COLO668 (cell line): ENCODE measurements around the gene ZFAND3.

Source experiments
- DNase-seq: peaks from one replicate; lab custom pipeline; 2025; ENCODE audit not compliant: unreplicated experiment; lab: John Stamatoyannopoulos, UW

The ZFAND3 gene

DNA sequence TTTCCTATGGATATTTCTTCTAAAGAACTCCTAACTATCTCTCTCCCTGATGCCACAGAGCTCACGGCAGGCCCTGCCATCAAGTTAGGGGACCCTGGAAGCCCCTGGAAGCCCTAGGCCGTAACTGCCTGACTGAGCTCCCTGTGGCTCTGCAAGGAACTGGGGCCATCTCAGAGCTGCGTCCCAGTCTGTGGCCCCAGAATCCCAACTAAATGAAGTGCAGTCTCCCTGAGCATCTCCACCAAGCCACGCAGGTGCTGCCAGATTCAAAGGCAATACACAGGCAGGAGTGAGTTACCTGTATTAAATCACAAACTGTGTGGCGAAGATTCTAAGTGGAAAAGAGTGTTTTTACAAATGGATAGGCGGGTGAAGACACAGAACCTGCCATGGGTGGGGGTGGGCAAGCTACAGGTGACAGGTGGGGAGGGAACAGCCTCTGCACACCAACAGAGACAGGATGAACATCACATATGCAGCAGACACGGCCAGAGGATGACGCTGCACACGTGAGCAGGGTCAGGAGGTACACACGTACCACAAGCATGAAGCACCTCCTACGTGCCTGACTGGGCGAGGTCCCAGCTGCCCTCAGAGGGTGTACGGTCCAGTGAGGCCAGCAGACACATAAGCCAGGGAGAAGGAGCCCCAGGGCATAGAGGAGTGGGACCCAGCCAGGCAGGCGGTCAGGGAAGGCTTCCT lies 358.5 kb downstream of the ZFAND3 start:
- DNase-seq = no peak

DNA sequence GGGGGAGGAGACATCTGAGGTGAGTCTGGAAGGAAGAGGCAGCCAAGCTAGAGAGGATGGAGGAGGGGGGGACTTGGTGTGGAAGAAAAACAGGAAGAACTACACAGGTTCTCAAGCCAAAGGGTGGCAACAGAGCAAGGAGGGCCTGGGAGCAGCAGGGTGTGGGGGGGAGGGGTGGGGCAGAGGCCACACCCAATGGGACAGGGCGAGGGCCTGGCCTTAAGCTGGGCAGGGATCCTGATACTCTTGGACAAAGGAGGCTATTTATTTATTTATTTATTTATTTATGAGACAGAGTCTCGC lies 359.0 kb downstream of the ZFAND3 start:
- no peak for DNase-seq

DNA sequence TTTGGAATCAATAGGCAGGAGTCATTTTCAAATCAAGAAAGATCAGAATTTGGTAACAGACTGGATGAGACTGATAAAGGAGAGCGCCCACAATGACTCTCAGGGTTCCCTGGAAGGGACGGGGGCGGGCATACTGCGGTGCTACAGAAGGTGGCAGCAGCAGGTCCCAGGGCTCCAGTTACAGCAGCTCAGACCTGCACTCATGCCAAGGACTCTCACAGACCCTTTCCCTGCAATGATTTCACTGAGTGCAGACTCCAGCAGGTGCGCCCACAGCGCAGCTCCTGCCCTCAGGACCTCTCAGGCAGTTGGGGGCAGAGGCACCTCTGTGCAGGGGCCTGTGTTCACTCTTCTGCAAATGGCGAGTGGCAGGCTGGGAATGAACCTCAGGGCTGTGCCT lies 359.8 kb downstream of the ZFAND3 start:
- no peak for DNase-seq

DNA sequence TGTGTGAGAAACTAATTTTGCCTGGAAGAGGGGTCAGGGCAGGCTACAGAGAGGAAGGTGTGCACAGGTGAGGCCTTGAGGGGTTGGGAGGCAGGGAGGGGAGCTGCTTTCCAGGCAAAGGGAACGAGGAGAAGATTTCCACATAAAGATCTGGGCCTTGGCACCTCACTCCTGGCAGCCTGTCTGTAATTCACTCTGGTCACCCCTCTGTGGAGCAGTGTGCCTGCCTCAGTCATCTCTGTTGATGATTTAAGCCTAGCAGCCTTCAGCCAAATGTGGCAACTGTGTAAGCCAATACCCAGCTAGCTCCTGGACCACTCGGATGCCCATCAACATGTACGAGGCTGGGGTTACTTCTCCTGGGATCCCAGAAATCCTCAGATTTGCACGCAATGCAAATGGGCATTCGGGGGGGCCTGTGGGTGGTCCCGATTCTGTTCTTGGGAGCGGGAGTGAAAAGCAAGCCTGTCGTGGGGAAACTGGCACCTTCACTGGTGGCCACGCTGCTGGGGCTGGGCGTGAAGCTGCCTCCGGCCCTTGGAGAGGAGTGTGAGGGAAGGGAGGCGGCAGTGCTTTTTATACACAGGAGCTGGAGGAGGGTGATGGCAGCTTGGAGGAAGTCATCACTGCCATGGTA lies 360.4 kb downstream of the ZFAND3 start:
- DNase-seq = no peak

DNA sequence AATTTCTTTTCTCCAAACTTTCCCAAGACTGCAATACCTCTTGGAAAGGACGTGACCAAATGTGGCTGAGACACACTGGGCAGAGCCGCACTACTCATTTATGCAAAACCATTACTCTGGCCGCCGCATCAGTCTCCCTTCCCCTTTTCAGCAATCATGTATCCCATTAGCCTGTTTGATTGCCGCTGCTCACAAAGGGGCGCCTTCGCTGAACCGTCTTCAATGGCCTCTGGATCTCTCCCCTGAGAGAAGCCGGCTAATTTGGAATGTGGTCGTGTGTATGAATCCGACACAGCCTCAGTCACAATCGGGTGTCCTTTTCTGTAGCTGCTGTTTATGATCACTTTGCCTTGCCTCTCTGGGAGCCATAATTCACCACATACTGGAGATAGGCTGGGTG lies 361.1 kb downstream of the ZFAND3 start:
- DNase-seq = no peak

DNA sequence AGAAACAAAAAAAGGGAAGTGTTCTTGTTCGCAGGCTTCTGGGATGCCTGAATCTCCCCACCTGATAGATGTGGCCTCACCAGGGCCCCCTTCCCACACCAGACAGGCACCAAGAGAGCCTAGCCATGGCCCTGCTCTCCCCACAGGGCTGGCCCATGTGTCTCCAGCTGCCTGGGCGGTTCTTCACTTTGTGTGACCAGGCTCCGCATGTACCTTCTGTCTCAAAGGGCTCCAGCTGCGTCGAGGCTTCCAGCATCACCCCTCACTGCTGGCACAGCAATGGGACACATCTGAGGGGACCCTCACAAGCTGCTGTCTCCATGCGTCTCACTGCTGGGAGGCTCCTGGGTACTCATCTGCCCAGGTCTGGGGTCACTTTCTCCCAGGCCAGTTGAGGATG lies 362.9 kb downstream of the ZFAND3 start:
- DNase-seq = no peak

DNA sequence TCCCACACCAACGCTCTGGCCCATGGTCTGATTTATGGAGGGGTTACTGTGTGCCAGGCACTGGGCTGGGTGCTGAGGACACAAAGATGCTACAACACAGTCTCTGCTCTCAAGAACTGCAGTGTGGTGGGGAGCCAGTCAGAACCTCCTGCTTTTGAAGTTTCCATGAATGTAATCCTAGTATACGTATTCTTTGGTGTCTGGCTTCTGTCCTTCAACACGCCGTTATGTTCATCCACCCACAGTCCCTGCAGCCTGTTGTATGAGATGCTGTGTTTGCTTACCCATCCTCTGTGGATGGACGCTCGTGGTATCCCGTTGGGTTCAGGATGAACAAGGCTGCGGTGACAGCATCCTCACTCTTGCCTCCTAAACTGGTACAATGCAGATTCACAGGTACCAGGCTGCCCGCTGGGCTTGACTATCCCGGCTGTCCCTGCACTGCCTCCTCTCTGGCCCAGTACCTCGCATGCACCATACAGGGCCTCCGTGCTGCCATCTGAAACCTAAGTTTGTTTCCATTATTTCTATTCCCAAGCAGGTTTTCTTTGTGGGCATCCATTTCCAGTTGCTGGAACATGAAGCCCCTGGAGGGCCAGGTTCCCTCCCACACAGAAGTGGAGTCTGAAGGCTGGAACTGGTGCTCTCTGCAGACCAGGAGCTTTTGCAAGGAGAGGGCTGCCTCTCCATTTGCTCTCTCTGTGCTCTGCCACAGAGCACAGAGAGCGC lies 364.5 kb downstream of the ZFAND3 start:
- DNase-seq = no peak

DNA sequence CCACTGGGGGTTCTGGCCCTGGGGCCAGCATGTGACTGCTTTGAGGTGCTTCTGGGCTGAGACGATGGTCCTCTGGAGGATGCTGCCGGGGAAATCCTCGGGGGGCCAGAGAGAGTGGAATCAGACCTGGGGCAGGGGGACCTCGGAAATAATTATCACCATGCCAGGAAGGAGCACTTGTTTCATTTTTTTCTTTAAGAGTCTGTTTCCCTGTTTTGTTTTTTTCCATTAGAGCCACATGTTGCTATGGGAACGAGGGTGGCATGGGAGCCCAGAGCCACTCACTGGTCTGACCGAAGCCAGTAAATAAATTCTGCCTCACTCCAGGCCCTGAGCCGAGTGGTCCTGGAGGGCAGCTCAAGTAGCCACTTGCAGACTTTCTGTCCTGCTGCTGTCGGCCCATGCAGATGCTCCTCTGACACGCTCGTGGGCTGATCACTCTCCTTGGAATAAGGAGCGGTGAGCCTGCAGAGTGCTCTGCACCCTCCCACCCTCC lies 365.1 kb downstream of the ZFAND3 start:
- DNase-seq = no peak

DNA sequence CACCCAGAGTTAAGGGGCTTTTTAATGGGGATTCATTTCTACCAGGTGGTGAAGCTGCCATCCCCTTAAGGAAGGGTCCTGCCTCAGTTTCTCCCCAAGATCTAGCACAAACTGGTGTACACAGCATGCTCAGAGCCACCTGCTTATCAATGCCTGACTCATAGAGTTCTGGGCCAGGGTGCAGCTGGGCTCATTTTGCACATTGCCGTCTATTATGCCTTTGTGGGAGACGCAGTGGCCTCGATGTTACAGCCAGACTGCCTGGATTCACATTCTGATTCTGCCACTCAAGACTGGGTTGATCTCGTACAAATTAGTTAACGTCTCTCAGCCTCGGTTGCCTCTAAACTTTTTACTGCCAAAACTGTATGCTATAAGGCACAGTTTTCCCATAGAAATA lies 365.7 kb downstream of the ZFAND3 start:
- no peak for DNase-seq

DNA sequence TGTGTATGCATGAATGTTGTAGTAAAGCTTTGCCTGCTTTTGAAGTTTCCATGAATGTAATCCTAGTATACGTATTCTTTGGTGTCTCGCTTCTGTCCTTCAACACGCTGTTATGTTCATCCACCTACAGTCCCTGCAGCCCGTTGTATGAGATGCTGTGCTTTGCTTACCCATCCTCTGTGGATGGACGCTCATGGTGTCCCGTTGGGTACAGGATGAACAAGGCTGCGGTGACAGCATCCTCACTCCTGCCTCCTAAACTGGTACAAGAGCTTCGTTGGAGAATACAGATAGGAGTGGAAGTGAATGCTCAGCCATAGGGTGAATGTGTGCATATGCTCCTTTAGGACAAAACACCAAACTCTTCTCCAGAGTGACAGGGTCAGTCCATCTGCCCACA lies 366.2 kb downstream of the ZFAND3 start:
- no peak for DNase-seq

DNA sequence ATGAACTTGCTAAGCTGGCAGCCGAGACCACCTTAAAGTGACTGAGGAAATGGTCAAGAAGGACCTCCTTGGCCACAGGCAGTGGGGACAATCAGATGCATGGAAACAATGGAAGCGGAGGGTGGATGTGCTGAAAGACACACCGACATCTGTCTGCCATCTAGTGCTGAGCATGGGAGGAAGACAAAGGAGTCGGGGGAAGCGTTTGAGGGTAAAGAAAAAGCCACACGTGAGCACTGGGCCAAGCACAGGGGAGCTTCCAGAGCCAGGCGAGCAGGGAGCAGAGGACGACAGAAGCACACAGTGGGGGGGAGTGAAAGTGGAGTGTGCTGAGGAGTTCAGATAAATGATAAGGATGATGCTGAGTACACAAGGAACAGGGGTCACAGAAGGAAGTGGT lies 367.8 kb downstream of the ZFAND3 start:
- no peak for DNase-seq

DNA sequence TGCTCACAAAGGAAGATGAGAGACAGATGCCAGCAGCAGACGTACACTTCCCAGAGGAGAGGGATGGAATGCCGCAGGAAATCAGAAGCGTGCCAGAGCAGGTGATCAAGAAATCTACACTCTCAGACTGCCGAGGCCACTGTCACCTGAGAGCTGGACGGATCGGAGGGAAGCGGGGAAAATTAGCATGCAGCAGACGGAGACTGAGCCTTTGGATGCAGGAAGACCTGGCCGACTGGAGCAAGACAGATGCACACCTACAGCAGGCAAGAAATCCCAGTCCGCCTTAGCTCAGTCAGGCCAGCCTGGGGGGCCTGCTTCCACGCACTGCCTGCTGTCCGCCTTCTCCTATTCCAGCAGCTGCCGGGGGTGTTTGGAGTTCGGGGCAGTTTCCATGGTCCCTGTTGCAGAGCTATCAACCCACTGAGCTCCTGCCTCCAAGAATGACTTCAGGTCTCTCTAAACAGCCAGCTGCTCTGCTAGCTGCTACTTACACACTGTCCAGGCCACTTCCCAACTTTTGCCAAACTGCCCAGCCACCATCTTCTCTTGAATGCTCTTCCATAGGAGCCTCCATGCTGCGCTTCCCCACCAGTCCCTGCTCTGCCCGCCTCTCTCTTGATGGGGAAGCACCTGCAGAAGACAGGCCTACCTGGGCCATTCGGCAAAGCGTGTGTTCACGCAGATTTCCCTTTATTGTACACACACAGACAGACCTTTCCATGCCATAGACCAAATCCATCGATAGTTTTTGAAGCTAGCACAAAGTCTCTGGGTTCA lies 368.5 kb downstream of the ZFAND3 start:
- DNase-seq = no peak

DNA sequence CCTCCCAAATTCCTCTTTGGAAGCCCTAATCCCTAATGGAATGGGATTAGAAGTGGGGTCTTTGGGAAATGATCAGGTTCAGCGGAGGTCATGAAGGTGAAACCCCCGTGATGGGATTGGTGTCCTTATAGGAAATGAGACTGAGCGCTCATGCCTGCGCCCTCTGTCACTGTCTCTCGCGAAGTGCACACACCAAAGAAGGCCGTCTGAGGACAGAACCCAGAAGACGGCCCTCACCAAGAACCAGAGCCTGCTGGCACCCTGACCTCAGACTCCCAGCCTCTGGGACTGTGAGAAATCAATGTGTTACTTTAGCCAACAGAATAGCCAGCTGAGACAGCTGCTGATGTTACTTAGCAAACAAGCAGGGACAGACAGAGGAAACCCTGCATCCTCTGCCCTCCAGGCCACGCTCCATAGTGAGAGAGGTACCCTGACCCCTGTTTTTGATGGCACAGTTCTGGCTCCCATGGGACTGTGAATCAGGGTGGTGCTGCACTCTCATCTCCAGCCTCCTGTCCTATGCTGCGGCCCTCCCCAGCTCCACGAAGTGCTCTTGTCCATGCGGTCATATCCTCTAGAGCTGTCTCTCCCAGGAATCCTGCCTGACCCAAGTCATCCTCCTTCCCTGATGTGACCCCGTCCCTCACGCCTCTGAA lies 369.3 kb downstream of the ZFAND3 start:
- DNase-seq = no peak

DNA sequence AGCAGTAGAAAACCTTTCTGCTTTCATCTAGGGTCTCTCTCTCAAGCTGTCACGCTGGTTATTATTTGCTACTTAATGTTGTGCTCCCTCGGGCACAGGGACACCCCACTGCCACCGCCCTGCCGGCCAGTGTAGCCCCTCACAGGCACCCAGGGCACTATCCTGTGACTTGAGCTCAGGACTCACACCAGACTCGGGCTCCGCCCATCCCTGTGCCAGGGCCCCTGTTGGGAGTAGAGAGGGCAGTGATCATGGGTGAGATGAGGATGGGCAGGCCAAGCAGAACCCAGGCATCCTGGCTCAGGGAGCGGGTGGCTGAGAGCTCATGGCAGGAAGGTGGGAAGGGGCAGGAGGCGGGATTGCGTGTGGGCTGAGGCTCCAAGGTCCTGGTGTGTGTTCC lies 371.9 kb downstream of the ZFAND3 start:
- no peak for DNase-seq

DNA sequence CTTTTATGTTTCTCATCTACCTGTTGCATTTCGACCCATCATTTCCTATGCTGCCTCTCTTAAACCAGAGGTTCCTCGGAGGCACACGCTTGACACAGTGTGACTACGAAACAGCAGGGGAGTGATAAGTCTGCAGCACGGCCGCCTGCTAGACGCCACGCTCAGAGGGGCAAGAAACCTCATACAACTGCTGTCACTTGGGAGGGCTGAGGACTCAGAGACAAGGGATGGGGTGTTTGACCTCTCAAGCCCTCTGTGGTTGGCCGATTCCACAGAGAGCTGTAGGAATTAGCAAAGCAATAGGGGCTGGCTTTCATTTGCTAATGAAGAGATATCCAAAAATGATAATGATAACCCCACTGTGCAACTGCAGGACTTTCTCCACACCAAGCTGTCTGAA lies 372.5 kb downstream of the ZFAND3 start:
- DNase-seq = no peak

DNA sequence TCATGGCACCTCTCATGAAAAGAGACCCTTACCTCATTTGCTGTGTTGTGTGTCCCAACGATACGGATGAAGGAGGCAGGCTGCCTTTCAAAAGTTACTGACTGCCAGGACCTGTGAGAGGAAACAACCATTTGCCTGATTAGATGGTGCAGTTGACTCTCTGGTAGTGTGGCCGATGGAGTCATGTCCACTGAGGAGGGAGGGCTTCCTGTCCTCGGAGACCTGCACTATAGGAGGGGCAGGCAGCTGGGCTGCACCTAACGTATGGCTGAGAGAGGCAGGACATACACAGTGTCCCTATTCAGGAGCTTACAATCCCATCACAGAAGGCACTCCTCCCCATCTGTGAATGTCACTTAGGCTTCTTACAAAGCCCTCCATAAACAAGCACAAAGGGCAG lies 373.0 kb downstream of the ZFAND3 start:
- no peak for DNase-seq

DNA sequence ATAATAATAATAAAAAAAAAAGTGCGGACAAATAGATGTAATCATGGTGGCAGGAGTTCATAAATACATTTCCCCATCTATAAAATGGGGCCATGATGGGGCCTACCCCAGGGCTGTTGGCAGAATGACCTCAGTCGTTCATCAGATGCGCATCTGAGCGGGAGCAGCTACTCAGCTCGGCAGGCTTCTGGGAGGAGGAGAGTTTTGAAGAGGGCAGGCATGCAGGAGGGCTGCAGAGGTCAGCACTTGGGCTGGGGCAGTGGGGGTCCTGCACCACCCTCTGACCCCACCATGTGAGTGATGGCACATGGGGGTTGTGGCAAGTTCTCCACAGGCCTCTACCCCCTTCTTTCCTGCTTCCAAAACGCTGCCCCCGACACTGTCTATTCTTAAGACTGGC lies 373.5 kb downstream of the ZFAND3 start:
- no peak for DNase-seq

DNA sequence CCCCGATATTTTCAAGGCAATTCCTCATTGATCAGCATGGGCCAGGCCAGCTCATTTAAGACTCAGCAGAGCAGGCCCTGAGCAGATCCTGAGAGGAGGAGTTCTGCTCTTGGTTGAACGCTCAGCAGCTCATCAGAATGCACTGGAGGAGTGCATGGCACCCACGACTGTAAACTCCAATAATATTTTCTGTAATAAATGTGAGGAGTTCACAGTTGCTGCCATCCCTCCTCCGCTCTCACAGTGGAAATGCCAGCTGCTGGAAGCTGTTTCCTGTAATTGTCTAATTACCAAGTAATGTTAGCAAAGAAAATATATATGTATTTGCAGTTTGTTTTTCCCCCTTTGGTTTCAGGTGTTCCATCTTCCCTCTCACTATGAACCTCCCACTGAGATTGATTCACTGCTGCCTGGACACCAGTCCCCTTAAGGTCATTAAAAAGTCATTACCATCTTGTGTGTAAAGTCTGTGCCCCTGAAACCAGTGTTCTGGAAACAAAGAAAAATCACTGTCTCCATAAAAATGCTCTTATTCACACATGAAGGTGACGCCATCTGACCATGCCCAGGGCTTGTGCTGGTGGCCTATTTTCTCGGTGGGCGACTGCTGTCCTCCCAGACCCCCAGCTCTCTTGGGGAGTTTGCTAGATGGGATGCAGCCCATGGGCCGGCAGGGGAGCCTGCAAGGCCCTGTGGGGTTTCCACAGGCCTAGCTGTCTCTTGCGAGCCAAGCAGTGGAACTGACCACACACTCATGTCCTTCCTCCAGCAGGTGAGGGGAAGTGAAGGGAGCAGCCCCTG lies 374.2 kb downstream of the ZFAND3 start:
- DNase-seq = no peak

DNA sequence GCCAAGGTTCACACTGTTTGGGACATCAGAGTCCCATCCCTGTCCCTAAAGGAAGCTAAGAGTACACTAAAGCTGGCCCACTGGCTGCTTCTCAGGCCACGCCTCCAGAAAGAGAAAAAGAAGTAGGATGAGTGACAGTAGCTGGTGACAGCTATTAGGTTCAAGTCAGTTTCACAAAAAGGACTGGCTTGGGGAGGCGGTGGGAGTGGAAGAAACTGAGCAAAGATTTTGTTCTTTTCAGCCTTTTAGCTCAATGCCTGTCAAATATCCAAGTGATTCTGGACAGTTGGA lies 374.7 kb downstream of the ZFAND3 start:
- DNase-seq = no peak

DNA sequence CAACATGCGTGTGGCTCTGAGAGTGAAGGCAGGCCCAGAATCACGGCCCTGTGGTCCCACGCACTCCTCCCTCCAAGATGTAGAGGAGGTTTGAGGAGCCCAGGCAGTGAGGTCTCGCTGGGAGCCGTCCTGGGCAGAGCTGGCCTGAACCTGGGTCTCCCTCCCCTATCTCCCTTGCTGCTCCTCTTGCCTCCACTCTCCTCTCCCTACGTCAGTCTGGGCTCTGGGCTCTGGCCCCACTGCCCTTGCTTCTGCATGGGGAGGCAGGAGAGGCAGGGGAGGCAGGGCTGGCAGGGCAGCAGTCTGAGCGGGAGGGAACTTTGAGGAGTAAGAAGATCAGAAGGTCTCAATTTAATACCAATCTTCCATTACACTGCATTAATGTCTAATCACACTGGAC lies 375.1 kb downstream of the ZFAND3 start:
- DNase-seq = no peak
